GM13976 (cell line): ENCODE results near the gene ARID1A.
"Not testable (repeated sequence)": the region's sequence is repeated elsewhere in the genome, so short reads cannot be mapped to it uniquely, and the experiment has no call there.

ENCODE experiments used
- DNase-seq: peaks from one replicate; pipeline ENCODE4 v3.0.0; 2012; ENCODE audit warnings: low spot score
- CTCF ChIP-seq: IDR thresholded peaks from 2 replicates; pipeline ENCODE4 v1.5.1; 2012; ENCODE audit warnings: borderline replicate concordance, mild to moderate bottlenecking; ENCODE audit not compliant: insufficient read depth; ENCODE audit errors: extremely low read depth, missing control alignments, control extremely low read depth
- in situ Hi-C: fragments of 300-500 bp; cut with MboI; formaldehyde crosslinking; loops from one replicate; pipeline ENCODE4 v1.12.0; 2022; ENCODE audit warnings: low sequenced_read_pairs, mixed read lengths, inconsistent platforms; ENCODE audit not compliant: unreplicated experiment

ARID1A gene

GRCh38 chr1:26719205-26719604 is 23.4 kb downstream of the ARID1A start:
- DNase-seq: no peak
- TF ChIP-seq CTCF: no peak
- in situ Hi-C loops: no loop called here

GRCh38 chr1:26721669-26722355 is 26.0 kb downstream of the ARID1A start:
- in situ Hi-C loops: no loop called here
- no peak for DNase-seq
- no peak for TF ChIP-seq CTCF

- in situ Hi-C loops: no loop called here
- no peak for DNase-seq
- TF ChIP-seq CTCF: no peak
Measured at GRCh38 chr1:26723013-26723991, 27.5 kb downstream of the ARID1A start.

- DNase-seq: no peak
- in situ Hi-C loops: no loop called here
- no peak for TF ChIP-seq CTCF
Measured at GRCh38 chr1:26724118-26724517, 28.3 kb downstream of the ARID1A start.

GRCh38 chr1:26724926-26725325 is 29.1 kb downstream of the ARID1A start:
- in situ Hi-C loops: no loop called here
- DNase-seq: no peak

GRCh38 chr1:26725904-26726303 is 30.1 kb downstream of the ARID1A start:
- DNase-seq, in situ Hi-C loops: not testable (repeated sequence)

More at GRCh38 chr1:26724926-26725325, 29.1 kb downstream of the ARID1A start:
- TF ChIP-seq CTCF: no peak

- in situ Hi-C loops: no loop called here
- TF ChIP-seq CTCF: no peak
- DNase-seq: no peak
Measured at GRCh38 chr1:26726784-26727183, 31.0 kb downstream of the ARID1A start.
